Psoas muscle (tissue), 8 donors: Measurements from ENCODE around the gene PRKD2. TPM values are rescaled to one million over a fixed set of nuclear protein-coding genes. Genes with fewer than 3 reads are reported as not detected.

Experiments
- ATAC-seq, 4 donors: fragments of 200-7000 bp; cut with Tn5 transposase; one replicate each; pipeline ENCODE4 v1.9.1; 2020; ENCODE audit warnings: moderate library complexity in 3 of 4, mild to moderate bottlenecking in 2 of 4
- DNase-seq, 2 donors: peaks; one replicate each; pipeline ENCODE4 v3.0.0-alpha.2; 2020
- H3K27ac ChIP-seq: fragments of 200-600 bp; one replicate; pipeline ENCODE4 v1.8.0; 2022
- H3K27me3 ChIP-seq, 3 donors: fragments of 200-600 bp in 1 of 3; one replicate each; pipeline versions ENCODE4 v1.6.1 to v1.8.0; 2013 to 2022; ENCODE audit warnings: low read length in 2 of 3, mild to moderate bottlenecking in 2 of 3, moderate library complexity in 1 of 3; ENCODE audit not compliant: insufficient read depth in 3 of 3
- H3K36me3 ChIP-seq, 2 donors: fragments of 200-600 bp in 1 of 2; one replicate each; pipeline versions ENCODE4 v1.6.1 to v1.8.0; 2013 to 2022; ENCODE audit warnings: low read depth in 1 of 2, mild to moderate bottlenecking in 1 of 2, moderate library complexity in 1 of 2; ENCODE audit not compliant: insufficient read depth in 1 of 2
- H3K4me1 ChIP-seq: fragments of 200-600 bp; one replicate; pipeline ENCODE4 v1.8.0; 2022
- H3K4me3 ChIP-seq: fragments of 200-600 bp; one replicate; pipeline ENCODE4 v1.8.0; 2022; ENCODE audit warnings: mild to moderate bottlenecking
- H3K9me3 ChIP-seq: fragments of 200-600 bp; one replicate; pipeline ENCODE4 v1.8.0; 2022
- WGBS, 3 donors: extraction: QIAGEN DNeasy Blood & Tissue Kit; methylation state at CpG; one replicate each; pipeline versions ENCODE4 v1.1.6 to v1.1.7; 2013; 5-methylcytosine and 5-hydroxymethylcytosine counted together
- intact Hi-C, 2 donors: fragments of 100-400 bp; cut with DNase I; formaldehyde crosslinking; loops; one replicate each; pipeline versions ENCODE4 v1.11.0 to v1.14.2; 2022
- polyA plus RNA-seq, 3 donors: library from polyadenylated mRNA; stranded (reverse); fragments of 200-250 nt; gene quantifications; one replicate each; pipeline ENCODE4 v1.2.3, GENCODE V29; 2013
- total RNA-seq, 4 donors: library from RNA; stranded (reverse); fragmentation: NEBNext Ultra II Directional in 2 of 4; extraction: Animal tissue kit (Norgen Biotek cat#: 25700) in 2 of 4; gene quantifications; one replicate each; pipeline versions ENCODE4 v1.2.1 to v1.2.4, GENCODE V29; 2021 to 2023
- TF ChIP-seq, protein P1 (sequence below): fragments of 200-600 bp; IDR thresholded peaks from one replicate; pipeline ENCODE4 v1.8.0; 2022; ENCODE audit warnings: antibody characterized with exemption
- donor health status: healthy with polysubstance abuse.
- donor health status: DM: no; HTN: no; CAD: no; lungs with moderate emphysema.
- donor health status: Bipolar disorder and iron deficiency.
- donor health status: healthy.
- donor health status: DM: yes; HTN: yes; CAD: no.
- donor health status: DM: no; HTN: no; CAD: no.
- donor health status: DM: no; HTN: no; CAD: no.
- donor health status: DM: yes; HTN: yes; CAD: no.

PRKD2 gene
- total and polyA plus RNA-seq, 7 donors, result 4.0 to 9.1 (median 6.9) TPM

DNA sequence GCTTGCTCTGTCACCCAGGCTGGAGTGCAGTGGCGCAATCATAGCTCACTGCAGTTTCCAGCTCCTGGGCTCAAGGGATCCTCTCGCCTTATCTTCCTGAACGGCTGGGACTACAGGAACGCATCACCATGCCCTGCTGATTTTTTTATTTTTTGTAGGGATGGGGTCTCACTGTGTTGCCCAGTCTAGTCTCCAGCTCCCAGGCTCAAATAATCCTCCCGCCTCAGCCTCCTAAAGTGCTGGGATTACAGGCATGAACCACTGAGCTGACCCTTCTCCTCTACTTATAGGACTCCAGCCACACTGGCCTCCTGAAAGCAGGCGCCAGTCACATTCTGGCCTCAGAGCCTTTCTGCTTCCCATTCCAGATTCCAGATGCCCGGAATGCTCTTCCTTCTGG, 66.5 kb downstream of the PRKD2 start:
- 92 to 94% (median 93%) methylated on average over 7 of the region's 7 CpGs for WGBS, 3 donors
- intact Hi-C loops, result no loop called here

DNA sequence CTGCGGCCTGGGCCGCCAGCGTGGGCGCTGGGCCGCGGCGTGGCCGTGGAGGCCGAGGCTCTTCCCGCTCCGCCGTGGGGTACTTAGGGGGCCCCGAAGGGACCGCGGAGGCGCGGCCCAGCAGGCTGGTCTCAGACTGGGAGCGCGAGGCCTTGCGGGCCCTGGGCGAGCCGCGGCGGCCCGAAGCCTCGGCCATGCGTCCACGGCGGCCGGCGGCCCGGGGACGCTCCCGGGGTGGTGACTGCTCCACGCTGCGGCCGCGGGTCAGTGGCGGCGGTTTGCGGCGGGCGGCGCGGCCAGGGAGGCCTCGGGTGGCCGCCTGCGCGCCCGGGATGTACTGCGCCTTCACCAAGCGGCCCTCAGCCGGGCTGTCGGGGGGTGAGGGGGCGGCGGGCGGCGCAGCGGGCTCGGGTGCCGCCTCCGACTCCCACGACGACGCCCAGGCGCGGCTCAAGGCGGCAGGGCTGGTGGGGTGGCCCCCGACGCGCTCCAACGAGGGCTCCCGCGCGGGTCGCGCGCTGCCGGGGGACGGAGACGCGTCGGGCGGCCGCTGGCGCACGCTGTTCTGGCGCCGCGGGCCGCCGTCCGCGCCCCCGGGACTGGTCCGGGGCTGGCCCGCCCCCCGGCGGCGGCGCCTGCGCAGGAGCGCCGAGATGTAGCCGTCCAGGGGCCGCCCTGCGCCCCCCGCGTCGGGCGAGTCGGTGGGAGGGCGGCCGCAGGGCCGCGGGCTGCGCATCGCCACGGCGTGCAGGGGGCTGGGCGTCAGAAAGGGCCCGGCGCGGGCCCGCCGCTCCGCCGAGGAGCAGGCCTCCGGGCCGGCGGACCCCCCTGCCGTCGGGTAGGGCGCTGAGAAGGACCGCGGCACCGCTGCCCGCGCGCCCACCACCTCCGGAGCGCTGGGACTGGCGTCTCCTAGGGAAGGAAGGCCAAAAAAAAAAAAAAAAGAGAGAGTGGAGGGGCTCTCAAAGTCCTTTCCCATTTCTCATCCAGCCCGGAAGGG, 67.7 kb downstream of the PRKD2 start:
- WGBS, 3 donors, result 19 to 26% (median 25%) methylated on average over 81 to 144 of the region's 144 CpGs
- no peak overlapping the region for H3K4me3 ChIP-seq
- no peaks in the 10 kb centered on the region for H3K36me3 ChIP-seq
- DNase-seq (peak in 1 of 2 donors; percentile 19), ATAC-seq (no peak)
- H3K27me3 ChIP-seq, result peaks cover 2 to 64% (median 28%) of the 10 kb centered on the region in 3 donors
- intact Hi-C loops, result no loop called here
- H3K27ac ChIP-seq, result no peak overlapping the region
- TF ChIP-seq, protein P1, sequence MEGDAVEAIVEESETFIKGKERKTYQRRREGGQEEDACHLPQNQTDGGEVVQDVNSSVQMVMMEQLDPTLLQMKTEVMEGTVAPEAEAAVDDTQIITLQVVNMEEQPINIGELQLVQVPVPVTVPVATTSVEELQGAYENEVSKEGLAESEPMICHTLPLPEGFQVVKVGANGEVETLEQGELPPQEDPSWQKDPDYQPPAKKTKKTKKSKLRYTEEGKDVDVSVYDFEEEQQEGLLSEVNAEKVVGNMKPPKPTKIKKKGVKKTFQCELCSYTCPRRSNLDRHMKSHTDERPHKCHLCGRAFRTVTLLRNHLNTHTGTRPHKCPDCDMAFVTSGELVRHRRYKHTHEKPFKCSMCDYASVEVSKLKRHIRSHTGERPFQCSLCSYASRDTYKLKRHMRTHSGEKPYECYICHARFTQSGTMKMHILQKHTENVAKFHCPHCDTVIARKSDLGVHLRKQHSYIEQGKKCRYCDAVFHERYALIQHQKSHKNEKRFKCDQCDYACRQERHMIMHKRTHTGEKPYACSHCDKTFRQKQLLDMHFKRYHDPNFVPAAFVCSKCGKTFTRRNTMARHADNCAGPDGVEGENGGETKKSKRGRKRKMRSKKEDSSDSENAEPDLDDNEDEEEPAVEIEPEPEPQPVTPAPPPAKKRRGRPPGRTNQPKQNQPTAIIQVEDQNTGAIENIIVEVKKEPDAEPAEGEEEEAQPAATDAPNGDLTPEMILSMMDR, result no peak
- H3K4me1 ChIP-seq, result no peaks in the 10 kb centered on the region
- H3K9me3 ChIP-seq, result no peaks in the 10 kb centered on the region

More for the DNA sequence above, 66.5 kb downstream of the PRKD2 start:
- H3K27ac ChIP-seq, result no peak overlapping the region
- ATAC-seq, result no peak
- H3K36me3 ChIP-seq, result no peaks in the 10 kb centered on the region
- no peaks in the 10 kb centered on the region for H3K4me1 ChIP-seq
- H3K4me3 ChIP-seq, result no peak overlapping the region
- H3K9me3 ChIP-seq, result no peaks in the 10 kb centered on the region
- H3K27me3 ChIP-seq, result peaks cover 2 to 56% (median 28%) of the 10 kb centered on the region in 3 donors
- peak in 1 of 2 donors; percentile 15 for DNase-seq
- TF ChIP-seq, protein P1, result no peak

DNA sequence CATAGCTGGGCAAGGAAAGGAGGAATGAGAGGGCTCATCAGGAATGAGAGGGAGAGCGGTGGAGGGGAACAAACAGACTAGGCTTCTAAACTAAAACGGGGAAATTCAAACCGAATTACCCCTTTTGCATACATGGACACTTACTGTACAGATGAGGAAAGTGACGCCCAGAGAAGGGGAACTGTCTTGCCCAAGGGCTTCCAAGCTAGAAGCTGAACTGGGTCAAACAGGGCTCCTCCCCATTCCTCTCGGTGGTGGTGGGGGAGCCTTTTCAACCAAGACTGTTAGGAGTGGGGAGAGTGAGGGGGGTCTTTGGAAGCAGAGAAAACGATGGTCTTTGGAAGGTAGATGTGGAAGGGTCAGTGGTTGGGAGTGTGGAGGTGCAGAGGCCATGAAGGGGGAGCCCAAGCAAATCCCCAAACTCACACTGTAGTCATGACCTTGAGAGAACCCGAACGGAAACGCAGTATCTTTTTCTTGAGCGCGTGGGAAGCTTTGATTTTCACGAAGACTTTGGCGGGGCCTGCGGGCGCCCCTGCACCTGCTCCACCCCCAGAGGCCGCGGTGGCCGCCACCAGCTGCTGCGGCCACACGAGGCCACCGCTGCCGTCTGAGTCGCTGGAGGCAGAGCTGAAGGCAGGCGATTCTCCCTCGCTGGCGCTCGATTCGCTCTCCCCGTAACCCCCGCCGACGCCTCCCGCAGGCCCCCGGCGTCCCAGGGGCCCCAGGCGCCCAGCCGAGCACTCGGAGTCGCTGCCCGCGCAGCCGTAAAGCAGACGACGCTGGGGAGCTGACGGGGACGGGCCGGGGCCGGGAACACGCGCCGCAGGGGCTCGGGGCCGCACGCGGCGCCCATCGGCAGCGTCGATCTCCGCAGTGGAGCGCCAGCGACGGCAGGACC, 68.6 kb downstream of the PRKD2 start:
- Histone ChIP-seq H3K4me1 (no peaks in the 10 kb centered on the region), H3K27ac (no peak overlapping the region), H3K27me3 (peaks cover 2 to 62% (median 26%) of the 10 kb centered on the region in 3 donors), H3K9me3 (no peaks in the 10 kb centered on the region), H3K36me3 (no peaks in the 10 kb centered on the region), H3K4me3 (no peak overlapping the region)
- DNase-seq (peak in 1 of 2 donors; percentile 23), ATAC-seq (no peak)
- TF ChIP-seq, protein P1, result no peak
- WGBS, 3 donors, result 24 to 33% (median 26%) methylated on average over 36 to 63 of the region's 63 CpGs
- intact Hi-C loops, result no loop called here

DNA sequence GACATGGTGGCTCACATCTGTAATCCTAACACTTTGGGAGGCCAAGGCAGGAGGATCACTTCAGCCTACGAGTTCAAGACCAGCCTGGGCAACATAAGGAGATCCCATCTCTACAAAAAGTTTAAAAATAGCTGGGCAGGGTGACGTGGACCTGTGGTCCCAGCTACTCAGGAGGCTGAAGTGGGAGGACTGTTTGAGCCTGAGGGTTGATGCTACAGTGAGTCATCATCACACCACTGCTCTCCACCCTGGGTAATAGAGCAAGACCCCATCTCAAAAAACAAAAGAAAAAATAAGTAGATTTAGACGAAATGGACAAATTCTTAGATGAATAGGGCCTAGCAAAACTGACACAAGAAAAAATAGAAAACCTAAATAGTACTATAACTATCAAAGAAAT, 70.5 kb downstream of the PRKD2 start:
- no peak for ATAC-seq
- Histone ChIP-seq H3K4me3 (no peak overlapping the region), H3K27ac (no peak overlapping the region), H3K4me1 (no peaks in the 10 kb centered on the region), H3K9me3 (no peaks in the 10 kb centered on the region), H3K36me3 (no peaks in the 10 kb centered on the region), H3K27me3 (peaks cover 2 to 62% (median 23%) of the 10 kb centered on the region in 3 donors)
- peak in 1 of 2 donors; percentile 8 for DNase-seq
- WGBS, 3 donors, result 82 to 87% (median 87%) methylated on average over 3 of the region's 3 CpGs
- TF ChIP-seq, protein P1, result no peak
- intact Hi-C loops, result no loop called here
